DOHH2 (cell line): ENCODE results near the gene NBEAL2.

Source experiments
- H3F3A ChIP-seq: fragments of 200-600 bp; sonication (generic), shearing (Covaris generic); 2 replicates; pipeline ENCODE4 v1.6.0; 2016; ENCODE audit warnings: antibody characterized with exemption, mild to moderate bottlenecking; ENCODE audit not compliant: control insufficient read depth, insufficient read depth
- H3K27ac ChIP-seq: fragments of 200-600 bp; sonication (generic); 2 replicates; pipeline ENCODE4 v1.5.1; 2014; ENCODE audit warnings: low read depth, mild to moderate bottlenecking, low read length, moderate library complexity
- H3K27me3 ChIP-seq: fragments of 200-600 bp; sonication (generic); 2 replicates; pipeline ENCODE4 v1.6.1; 2014; ENCODE audit warnings: mild to moderate bottlenecking, low read length, mixed read lengths; ENCODE audit not compliant: control insufficient read depth
- H3K36me3 ChIP-seq: fragments of 200-600 bp; sonication (generic); 2 replicates; pipeline ENCODE4 v1.6.1; 2014; ENCODE audit warnings: mild to moderate bottlenecking, low read length, moderate library complexity, mixed read lengths; ENCODE audit not compliant: control insufficient read depth
- H3K4me1 ChIP-seq: fragments of 200-600 bp; sonication (generic); 2 replicates; pipeline ENCODE4 v1.6.1; 2014; ENCODE audit warnings: mild to moderate bottlenecking, low read length, mixed read lengths; ENCODE audit not compliant: control insufficient read depth
- H3K4me2 ChIP-seq: fragments of 200-600 bp; sonication (generic); 2 replicates; pipeline ENCODE4 v1.6.0; 2014; ENCODE audit warnings: mild to moderate bottlenecking, low read length, moderate library complexity
- H3K4me3 ChIP-seq: fragments of 200-600 bp; sonication (generic); 2 replicates; pipeline ENCODE4 v1.5.1; 2014; ENCODE audit warnings: mild to moderate bottlenecking, low read length, mixed read lengths
- H3K79me2 ChIP-seq: fragments of 200-600 bp; sonication (generic); 2 replicates; pipeline ENCODE4 v1.6.1; 2014; ENCODE audit warnings: mild to moderate bottlenecking, low read length, mixed read lengths; ENCODE audit not compliant: control insufficient read depth
- H3K9me2 ChIP-seq: fragments of 200-600 bp; sonication (generic); replicated peaks from 2 replicates; pipeline ENCODE4 v1.6.1; 2014; ENCODE audit warnings: mild to moderate bottlenecking, low read length, mixed read lengths; ENCODE audit not compliant: control insufficient read depth
- H3K9me3 ChIP-seq: fragments of 200-600 bp; sonication (generic); 2 replicates; pipeline ENCODE4 v1.6.1; 2014; ENCODE audit warnings: antibody characterized with exemption, low read length, mixed read lengths; ENCODE audit not compliant: control insufficient read depth, insufficient read depth
- H4K20me1 ChIP-seq: fragments of 200-600 bp; sonication (generic); 2 replicates; pipeline ENCODE4 v1.6.0; 2014; ENCODE audit warnings: low read depth, mild to moderate bottlenecking, antibody characterized with exemption, low read length, moderate library complexity; ENCODE audit not compliant: control insufficient read depth, insufficient read depth
- EZH2phosphoT487 ChIP-seq: fragments of 200-600 bp; sonication (generic); IDR thresholded peaks from 2 replicates; pipeline ENCODE4 v1.6.1; 2017; ENCODE audit warnings: borderline replicate concordance, mild to moderate bottlenecking, antibody characterized with exemption, low read length, moderate library complexity, mixed read lengths
- TF ChIP-seq, protein P1 (sequence below): fragments of 200-600 bp; sonication (generic); IDR thresholded peaks from one replicate; pipeline ENCODE4 v1.5.1; 2014; ENCODE audit warnings: antibody characterized with exemption, mild to moderate bottlenecking, low read depth, low read length; ENCODE audit not compliant: poor library complexity, severe bottlenecking

NBEAL2 gene

DNA sequence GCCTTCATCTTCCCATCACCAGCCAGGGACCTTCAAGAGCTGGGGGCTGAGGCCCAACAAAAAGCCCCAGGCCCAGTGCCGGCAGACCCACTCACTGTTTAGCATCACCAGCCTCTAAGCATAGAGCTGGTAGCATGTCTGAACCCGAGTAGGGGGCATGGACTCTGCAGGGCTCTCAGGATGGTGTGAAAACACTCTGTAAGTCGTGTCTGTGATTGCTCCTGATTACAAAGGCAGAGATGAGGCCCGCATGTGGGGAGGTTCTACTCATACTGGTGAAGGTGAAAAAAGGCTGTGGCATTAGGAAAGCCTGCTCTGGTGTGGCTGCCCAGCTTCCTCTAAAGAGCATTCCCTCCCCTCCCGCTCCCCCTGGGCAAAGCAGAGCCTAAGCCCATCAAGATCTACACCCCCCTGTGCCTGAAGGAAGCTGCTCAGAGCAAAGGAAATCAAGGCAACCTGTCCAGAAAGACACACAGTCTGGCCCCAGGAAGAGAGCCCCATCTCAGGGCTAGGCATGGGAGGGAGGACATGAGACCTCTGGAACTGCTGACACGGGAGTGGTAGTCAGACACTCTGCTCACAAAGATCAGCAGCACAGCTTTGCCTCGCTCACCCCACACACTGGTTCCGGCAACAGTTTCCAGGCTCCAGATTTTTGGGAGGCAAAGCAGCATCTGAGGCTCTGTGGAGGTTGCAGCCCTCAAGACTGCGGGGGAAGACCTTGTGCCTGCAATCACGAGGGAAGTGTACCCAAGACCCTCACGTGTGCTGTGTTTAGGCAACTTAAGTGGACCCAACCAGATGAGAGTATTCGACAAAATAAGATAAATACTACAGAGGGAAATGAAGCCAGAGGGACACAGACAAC lies 39.7 kb upstream of the NBEAL2 start:
- peaks cover 50% of the 10 kb centered on the region for H3K4me1 ChIP-seq
- peaks cover 31% of the 10 kb centered on the region for H4K20me1 ChIP-seq
- H3K4me3 ChIP-seq, result no peak overlapping the region
- no peaks in the 10 kb centered on the region for H3K9me3 ChIP-seq
- H3K79me2 ChIP-seq, result peaks cover 98% of the 10 kb centered on the region
- no peaks in the 10 kb centered on the region for H3K9me2 ChIP-seq
- no peak overlapping the region for H3K27ac ChIP-seq
- TF ChIP-seq EZH2phosphoT487, result no peak
- TF ChIP-seq, protein P1, sequence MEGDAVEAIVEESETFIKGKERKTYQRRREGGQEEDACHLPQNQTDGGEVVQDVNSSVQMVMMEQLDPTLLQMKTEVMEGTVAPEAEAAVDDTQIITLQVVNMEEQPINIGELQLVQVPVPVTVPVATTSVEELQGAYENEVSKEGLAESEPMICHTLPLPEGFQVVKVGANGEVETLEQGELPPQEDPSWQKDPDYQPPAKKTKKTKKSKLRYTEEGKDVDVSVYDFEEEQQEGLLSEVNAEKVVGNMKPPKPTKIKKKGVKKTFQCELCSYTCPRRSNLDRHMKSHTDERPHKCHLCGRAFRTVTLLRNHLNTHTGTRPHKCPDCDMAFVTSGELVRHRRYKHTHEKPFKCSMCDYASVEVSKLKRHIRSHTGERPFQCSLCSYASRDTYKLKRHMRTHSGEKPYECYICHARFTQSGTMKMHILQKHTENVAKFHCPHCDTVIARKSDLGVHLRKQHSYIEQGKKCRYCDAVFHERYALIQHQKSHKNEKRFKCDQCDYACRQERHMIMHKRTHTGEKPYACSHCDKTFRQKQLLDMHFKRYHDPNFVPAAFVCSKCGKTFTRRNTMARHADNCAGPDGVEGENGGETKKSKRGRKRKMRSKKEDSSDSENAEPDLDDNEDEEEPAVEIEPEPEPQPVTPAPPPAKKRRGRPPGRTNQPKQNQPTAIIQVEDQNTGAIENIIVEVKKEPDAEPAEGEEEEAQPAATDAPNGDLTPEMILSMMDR, result no peak
- no peaks in the 10 kb centered on the region for H3F3A ChIP-seq
- H3K4me2 ChIP-seq, result no peak overlapping the region
- H3K27me3 ChIP-seq, result no peaks in the 10 kb centered on the region
- H3K36me3 ChIP-seq, result peaks cover 94% of the 10 kb centered on the region

GRCh38 chr3:46942076-46942475 lies 37.4 kb upstream of the NBEAL2 start:
- H3K4me3 ChIP-seq, result no peak overlapping the region
- H3K36me3 ChIP-seq, result peaks cover 94% of the 10 kb centered on the region
- H3K79me2 ChIP-seq, result peaks cover 98% of the 10 kb centered on the region
- H3K27ac ChIP-seq, result no peak overlapping the region
- H3F3A ChIP-seq, result no peaks in the 10 kb centered on the region
- H3K4me1 ChIP-seq, result peaks cover 27% of the 10 kb centered on the region
- no peaks in the 10 kb centered on the region for H3K27me3 ChIP-seq
- TF ChIP-seq EZH2phosphoT487, result no peak
- TF ChIP-seq, protein P1, result no peak
- H4K20me1 ChIP-seq, result peaks cover 38% of the 10 kb centered on the region
- no peaks in the 10 kb centered on the region for H3K9me2 ChIP-seq
- no peak overlapping the region for H3K4me2 ChIP-seq
- no peaks in the 10 kb centered on the region for H3K9me3 ChIP-seq

DNA sequence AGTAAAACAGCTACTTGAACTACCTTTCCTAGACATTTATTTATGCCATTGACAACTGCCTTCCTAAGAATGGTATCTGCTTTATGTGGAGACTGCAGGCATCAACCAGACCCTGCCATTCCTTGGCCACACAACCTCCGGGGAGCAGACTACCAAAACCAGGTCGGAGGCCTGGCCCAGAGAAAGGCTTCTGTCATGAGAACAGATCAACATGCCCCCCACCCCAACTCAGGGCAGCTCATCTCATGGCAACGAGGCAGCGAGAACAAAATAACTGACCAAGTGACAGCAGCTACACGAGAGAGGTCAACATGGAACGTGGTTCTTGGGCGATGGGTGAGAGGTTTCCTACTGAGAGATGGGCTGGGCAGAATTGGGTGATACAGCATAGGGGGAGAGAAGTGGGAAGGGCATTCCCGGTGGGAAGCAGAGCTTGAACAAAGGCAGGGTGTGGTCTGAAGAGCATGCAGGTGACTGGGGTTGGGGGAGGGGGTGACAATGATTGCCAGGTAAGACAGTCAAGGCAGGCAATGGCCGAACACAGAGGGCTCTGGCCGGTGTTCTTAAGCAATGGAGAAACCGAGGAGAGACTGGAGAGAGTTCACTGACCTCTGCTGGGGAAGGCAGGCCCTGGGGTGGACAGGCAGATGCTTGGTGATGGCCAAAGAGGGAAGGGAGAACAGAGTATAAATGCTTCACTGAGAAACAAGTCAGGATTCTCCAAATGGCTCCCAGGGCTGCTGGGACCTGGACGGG lies 36.8 kb upstream of the NBEAL2 start:
- Histone ChIP-seq H3F3A (no peaks in the 10 kb centered on the region), H3K27ac (no peak overlapping the region), H3K4me3 (no peak overlapping the region), H3K36me3 (peaks cover 94% of the 10 kb centered on the region), H3K9me3 (no peaks in the 10 kb centered on the region), H3K4me2 (no peak overlapping the region), H4K20me1 (peaks cover 41% of the 10 kb centered on the region), H3K9me2 (no peaks in the 10 kb centered on the region), H3K79me2 (peaks cover 98% of the 10 kb centered on the region), H3K4me1 (peaks cover 27% of the 10 kb centered on the region), H3K27me3 (no peaks in the 10 kb centered on the region)
- no peak for TF ChIP-seq EZH2phosphoT487
- TF ChIP-seq, protein P1, result no peak
